ENCODE measurements around the gene BGN.

The BGN gene

DNA sequence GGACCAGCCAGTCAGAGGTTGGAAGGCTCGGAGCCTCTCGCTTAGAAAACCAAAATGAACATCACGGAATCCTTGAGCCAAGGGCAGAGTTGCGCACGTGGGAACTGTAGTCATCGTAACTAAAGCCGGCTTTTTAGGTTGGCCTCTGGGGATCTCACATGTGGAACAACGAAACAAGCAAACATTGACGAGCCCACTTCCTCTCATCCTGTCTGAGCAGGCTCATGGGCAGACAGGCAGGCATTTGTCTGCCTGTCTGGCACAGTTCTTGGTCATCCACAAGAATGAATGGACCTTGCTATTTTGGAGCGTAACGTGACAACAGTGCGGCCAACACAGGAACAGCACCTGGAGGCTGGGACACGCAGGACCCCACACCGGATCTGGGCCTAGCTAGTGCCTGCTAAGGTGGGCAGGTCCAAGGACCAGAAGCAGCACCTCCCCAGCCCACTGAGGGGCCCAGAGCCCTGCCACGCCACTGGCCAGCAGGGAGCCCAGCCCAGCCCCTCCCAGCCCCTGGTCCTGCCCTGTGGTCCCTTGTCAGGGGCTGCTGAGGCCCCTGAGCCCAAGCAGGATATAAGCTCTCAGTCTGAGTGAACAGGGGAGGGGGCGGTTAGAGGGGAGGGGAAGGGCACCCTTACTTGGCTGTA is 39.8 kb upstream of the BGN start:
- H3K4me3 Mint-ChIP-seq = no peak overlapping the region
- H3K4me1 Mint-ChIP-seq = peaks cover 14% of the 10 kb centered on the region
- no peak for TF ChIP-seq CTCF (IDR thresholded peaks at IDR 0.05; ENCODE audit: unreplicated experiment in 3 of 3)
- no peak overlapping the region for H3K27ac Mint-ChIP-seq
- H3K27me3 Mint-ChIP-seq (ENCODE audit: low read depth) = no peaks in the 10 kb centered on the region
- peaks cover 12% of the 10 kb centered on the region for H3K36me3 Mint-ChIP-seq (ENCODE audit: low read depth)
- peaks cover 9% of the 10 kb centered on the region for H3K9me3 Mint-ChIP-seq

- H3K4me3 Mint-ChIP-seq = no peak overlapping the region
- H3K9me3 Mint-ChIP-seq = peaks cover 9% of the 10 kb centered on the region
- TF ChIP-seq CTCF (IDR thresholded peaks at IDR 0.05; ENCODE audit: unreplicated experiment in 3 of 3) = no peak
- peaks cover 17% of the 10 kb centered on the region for H3K4me1 Mint-ChIP-seq
- H3K27me3 Mint-ChIP-seq (ENCODE audit: low read depth) = no peaks in the 10 kb centered on the region
- H3K27ac Mint-ChIP-seq = no peak overlapping the region
- H3K36me3 Mint-ChIP-seq (ENCODE audit: low read depth) = peaks cover 15% of the 10 kb centered on the region
Measured at GRCh38 chrX:153455571-153455970, 39.2 kb upstream of the BGN start.

GRCh38 chrX:153456161-153456560 is 38.6 kb upstream of the BGN start:
- Mint-ChIP-seq H3K9me3 (peaks cover 6% of the 10 kb centered on the region), H3K36me3 (ENCODE audit: low read depth) (peaks cover 20% of the 10 kb centered on the region), H3K27ac (no peak overlapping the region), H3K27me3 (ENCODE audit: low read depth) (no peaks in the 10 kb centered on the region), H3K4me3 (no peak overlapping the region), H3K4me1 (peaks cover 17% of the 10 kb centered on the region)
- no peak for TF ChIP-seq CTCF (IDR thresholded peaks at IDR 0.05; ENCODE audit: unreplicated experiment in 3 of 3)

GRCh38 chrX:153456704-153457103 is 38.1 kb upstream of the BGN start:
- Mint-ChIP-seq H3K9me3 (peaks cover 6% of the 10 kb centered on the region), H3K27ac (no peak overlapping the region), H3K4me1 (peaks cover 17% of the 10 kb centered on the region), H3K36me3 (ENCODE audit: low read depth) (peaks cover 24% of the 10 kb centered on the region), H3K27me3 (ENCODE audit: low read depth) (no peaks in the 10 kb centered on the region), H3K4me3 (no peak overlapping the region)
- no peak for TF ChIP-seq CTCF (IDR thresholded peaks at IDR 0.05; ENCODE audit: unreplicated experiment in 3 of 3)

GRCh38 chrX:153457136-153457825 is 37.5 kb upstream of the BGN start:
- peaks cover 28% of the 10 kb centered on the region for H3K36me3 Mint-ChIP-seq (ENCODE audit: low read depth)
- peaks cover 6% of the 10 kb centered on the region for H3K9me3 Mint-ChIP-seq
- H3K4me1 Mint-ChIP-seq = peaks cover 17% of the 10 kb centered on the region
- H3K27me3 Mint-ChIP-seq (ENCODE audit: low read depth) = no peaks in the 10 kb centered on the region
- H3K27ac Mint-ChIP-seq = no peak overlapping the region
- no peak for TF ChIP-seq CTCF (IDR thresholded peaks at IDR 0.05; ENCODE audit: unreplicated experiment in 3 of 3)
- no peak overlapping the region for H3K4me3 Mint-ChIP-seq

Measured in nephron (organoid).